ENCODE measurements around the gene FDPS.

GRCh38 chr1:155360051-155360450 is 51.4 kb downstream of the FDPS start:
- TF ChIP-seq CTCF (IDR thresholded peaks at IDR 0.05; ENCODE audit: low read depth, low read length, poor library complexity, severe bottlenecking) (no peak), EZH2phosphoT487 (IDR thresholded peaks at IDR 0.05; ENCODE audit: borderline replicate concordance, low read length) (no peak)
